ENCODE results near the gene HSPA8. TPM values are rescaled to one million over a fixed set of nuclear protein-coding genes. Genes with fewer than 3 reads are reported as not detected.

HSPA8 gene
- total RNA-seq, 1 donor from 2014 or later, result 1,872 TPM

DNA sequence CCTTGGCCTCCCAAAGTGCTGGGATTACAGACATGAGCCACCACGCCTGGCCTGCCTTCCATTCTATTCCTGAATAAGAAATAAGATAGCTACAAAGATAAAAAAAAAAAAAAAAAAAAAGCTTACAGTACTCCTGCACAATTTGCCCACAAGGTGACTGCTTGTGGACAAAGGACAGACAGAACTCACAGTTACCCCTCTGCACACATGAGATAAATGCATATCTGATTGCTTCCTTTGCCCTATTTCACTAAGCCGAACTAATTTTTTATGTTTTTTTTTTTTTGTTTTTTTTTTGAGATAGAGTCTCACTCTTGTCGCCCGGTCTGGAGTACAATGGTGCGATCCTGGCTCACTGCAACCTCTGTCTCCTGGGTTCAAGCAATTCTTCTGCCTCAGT, 23.6 kb upstream of the HSPA8 start:
- no peak overlapping the region for H3K4me3 ChIP-seq (ENCODE audit: low read depth, low read length)
- TF ChIP-seq, protein P1, sequence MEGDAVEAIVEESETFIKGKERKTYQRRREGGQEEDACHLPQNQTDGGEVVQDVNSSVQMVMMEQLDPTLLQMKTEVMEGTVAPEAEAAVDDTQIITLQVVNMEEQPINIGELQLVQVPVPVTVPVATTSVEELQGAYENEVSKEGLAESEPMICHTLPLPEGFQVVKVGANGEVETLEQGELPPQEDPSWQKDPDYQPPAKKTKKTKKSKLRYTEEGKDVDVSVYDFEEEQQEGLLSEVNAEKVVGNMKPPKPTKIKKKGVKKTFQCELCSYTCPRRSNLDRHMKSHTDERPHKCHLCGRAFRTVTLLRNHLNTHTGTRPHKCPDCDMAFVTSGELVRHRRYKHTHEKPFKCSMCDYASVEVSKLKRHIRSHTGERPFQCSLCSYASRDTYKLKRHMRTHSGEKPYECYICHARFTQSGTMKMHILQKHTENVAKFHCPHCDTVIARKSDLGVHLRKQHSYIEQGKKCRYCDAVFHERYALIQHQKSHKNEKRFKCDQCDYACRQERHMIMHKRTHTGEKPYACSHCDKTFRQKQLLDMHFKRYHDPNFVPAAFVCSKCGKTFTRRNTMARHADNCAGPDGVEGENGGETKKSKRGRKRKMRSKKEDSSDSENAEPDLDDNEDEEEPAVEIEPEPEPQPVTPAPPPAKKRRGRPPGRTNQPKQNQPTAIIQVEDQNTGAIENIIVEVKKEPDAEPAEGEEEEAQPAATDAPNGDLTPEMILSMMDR (conservative IDR thresholded peaks at IDR 0.05; ENCODE audit: low read depth, low read length), result no peak
- no peak for DNase-seq (ENCODE audit: low read depth)

DNA sequence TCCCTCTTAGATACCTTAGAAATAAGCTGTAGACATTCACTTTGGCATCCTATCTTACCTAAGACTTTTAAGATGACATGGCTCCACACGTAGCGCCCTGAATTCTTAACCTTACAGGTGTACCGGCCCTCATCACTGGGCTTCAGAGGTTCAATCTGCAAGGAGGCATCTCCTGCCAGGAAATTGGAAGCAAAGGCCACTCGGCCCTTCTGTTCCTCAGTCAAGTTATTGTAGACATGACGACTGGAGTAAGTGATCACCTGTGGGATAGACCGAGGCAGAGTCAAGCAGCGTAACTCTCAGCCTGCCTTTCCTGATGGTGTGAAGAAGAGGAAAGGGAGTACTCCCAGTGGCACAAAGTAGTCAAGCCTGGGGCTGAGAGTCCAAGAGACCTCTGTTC, 22.5 kb upstream of the HSPA8 start:
- H3K4me3 ChIP-seq (ENCODE audit: low read depth, low read length), result no peak overlapping the region
- TF ChIP-seq, protein P1 (conservative IDR thresholded peaks at IDR 0.05; ENCODE audit: low read depth, low read length), result no peak
- no peak for DNase-seq (ENCODE audit: low read depth)

DNA sequence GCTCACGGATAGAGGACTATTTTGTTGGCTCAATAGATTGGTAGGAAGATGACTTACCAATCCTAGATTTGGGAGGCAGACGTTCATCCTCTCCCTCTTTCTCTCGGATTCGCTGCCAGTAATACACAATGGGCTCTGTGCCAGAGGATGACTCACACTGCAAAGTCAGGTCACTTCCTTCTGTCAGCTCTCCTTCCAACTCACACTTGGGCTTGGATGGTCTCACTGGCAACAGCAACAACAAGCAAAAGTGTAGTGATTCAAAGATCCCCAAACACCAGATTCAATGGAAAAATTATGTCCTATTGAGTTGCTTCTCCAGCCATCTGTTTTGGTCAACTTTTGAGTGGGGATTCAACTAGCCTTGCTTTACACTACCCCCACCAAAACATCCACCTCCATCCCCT, 21.7 kb upstream of the HSPA8 start:
- TF ChIP-seq, protein P1 (conservative IDR thresholded peaks at IDR 0.05; ENCODE audit: low read depth, low read length), result no peak
- DNase-seq (ENCODE audit: low read depth), result peak; percentile 84
- H3K4me3 ChIP-seq (ENCODE audit: low read depth, low read length), result no peak overlapping the region

DNA sequence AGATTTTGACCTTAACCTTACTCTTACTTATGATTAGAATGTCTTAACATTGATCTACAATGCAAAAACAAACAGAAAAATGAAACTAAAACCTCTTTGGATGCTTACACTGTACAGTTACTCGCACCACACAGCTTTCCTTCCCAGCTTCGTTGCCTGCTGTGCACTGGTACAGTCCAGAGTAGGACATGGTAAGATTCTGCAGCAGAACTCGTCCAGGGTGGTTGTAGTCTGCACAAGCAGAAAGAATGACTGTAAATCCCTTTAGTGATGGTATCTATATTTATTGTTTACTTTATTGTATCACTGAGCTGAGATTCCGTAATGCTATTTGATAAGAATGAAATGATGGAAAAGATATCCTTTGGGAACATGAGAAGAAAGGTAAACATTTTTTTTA, 21.0 kb upstream of the HSPA8 start:
- no peak overlapping the region for H3K4me3 ChIP-seq (ENCODE audit: low read depth, low read length)
- TF ChIP-seq, protein P1 (conservative IDR thresholded peaks at IDR 0.05; ENCODE audit: low read depth, low read length), result no peak
- DNase-seq (ENCODE audit: low read depth), result no peak

DNA sequence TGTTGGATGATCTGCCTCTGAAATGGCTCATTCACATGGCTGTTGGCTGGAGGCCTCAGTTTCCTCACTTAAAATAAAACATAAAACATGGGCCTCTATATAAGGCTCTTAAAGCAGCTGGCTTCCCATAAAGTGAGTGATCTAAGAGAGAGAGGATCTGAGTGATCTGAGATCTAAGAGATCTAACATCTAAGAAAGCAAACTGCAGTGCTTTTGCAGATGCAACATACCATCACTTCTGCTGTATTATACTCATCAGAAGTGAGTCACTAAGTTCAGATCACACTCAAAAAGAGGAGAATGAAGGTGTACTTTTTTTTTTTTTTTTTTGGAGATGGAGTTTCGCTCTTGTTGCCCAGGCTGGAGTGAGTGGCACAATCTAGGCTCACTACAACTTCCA, 18.1 kb upstream of the HSPA8 start:
- TF ChIP-seq, protein P1 (conservative IDR thresholded peaks at IDR 0.05; ENCODE audit: low read depth, low read length), result no peak
- DNase-seq (ENCODE audit: low read depth), result no peak
- no peak overlapping the region for H3K4me3 ChIP-seq (ENCODE audit: low read depth, low read length)

DNA sequence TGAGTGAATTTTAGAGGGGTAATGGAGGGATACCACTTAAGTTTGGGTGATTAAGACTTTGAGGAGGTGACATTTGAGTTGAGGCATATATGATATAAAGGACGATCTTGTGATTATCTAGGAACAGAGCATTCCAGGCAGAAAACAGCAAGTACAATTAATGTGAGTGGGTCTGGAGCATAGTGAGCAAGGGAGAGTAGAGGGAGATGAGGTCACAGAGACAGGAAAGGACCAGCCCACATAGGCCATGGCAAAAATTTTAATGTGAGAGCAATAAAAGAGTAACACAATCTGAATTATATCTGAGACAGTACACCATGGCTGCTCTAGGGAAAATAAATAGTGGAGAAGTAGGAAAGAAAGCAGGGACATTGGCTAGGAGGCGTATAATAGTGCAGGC, 14.5 kb upstream of the HSPA8 start:
- no peak overlapping the region for H3K4me3 ChIP-seq (ENCODE audit: low read depth, low read length)
- TF ChIP-seq, protein P1 (conservative IDR thresholded peaks at IDR 0.05; ENCODE audit: low read depth, low read length), result no peak
- DNase-seq (ENCODE audit: low read depth), result no peak

DNA sequence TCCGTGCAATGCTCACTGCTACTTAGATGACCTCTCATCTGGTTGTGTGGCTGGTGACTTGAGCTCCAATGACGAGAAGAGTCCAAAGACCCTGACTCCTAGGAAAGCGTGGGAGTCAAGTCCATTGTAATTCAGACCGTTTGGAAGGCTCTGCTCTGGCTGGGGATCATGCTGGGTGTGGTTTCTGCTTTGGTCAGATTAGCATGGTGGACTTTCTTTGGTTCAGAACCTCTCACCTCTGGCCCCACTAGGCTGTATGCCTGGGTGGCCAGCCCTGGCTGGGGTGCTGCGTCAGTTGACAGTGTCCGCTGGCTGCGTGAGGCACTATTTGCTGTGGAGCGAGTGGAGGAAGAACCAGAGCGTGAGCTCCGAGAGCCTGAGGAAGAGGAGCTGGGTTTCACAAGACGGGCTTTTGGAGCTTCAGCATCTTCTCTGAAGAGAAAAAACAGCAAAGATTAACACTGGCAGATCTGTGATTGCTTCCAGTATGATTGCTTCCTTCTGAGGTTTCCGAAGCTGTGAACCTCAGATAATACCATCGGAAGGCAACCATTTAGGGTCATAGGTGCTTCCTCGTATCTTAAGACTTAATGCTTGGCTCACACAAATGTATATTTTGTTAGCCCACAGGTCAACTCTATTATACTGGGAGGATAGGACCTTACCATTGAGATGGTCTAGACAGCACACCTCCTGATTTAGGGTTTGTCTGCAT, 11.6 kb upstream of the HSPA8 start:
- no peak for DNase-seq (ENCODE audit: low read depth)
- H3K4me3 ChIP-seq (ENCODE audit: low read depth, low read length), result no peak overlapping the region
- TF ChIP-seq, protein P1 (conservative IDR thresholded peaks at IDR 0.05; ENCODE audit: low read depth, low read length), result no peak
